ENCODE measurements around the gene PELI2.

The PELI2 gene

GRCh38 chr14:56119201-56119981 lies 1.2 kb downstream of the PELI2 start:
- peak; percentile 13 for DNase-seq (ENCODE audit: low spot score)

DNA sequence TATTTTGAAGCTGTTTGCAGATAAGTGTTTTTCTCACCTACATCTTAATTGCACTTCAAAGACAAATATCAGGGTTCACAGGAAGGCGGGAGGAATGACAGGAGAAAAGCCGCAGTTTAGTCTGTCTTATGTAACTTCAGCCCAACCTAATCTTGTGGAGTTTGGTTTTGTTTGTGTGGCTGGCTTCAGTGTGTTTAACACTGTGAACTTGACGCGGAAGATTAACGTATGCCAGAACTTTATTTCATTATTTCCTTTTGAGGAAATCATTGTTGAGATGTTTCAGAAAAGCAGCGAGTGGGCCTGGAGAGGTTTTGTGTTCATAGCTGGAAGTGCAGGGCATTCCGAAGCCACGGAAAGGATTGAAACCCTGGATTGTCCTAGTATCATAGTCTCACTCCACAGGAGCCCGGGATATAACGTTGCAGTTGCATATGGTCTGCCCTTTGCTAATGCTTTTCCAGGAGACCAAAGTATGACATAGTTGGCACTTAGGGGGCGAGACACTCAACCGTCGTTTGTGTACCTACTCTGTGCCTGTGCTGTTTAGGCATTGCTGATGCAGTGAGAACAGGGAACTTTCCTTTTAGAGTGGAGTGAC lies 2.0 kb downstream of the PELI2 start:
- DNase-seq (ENCODE audit: low spot score) = no peak

DNA sequence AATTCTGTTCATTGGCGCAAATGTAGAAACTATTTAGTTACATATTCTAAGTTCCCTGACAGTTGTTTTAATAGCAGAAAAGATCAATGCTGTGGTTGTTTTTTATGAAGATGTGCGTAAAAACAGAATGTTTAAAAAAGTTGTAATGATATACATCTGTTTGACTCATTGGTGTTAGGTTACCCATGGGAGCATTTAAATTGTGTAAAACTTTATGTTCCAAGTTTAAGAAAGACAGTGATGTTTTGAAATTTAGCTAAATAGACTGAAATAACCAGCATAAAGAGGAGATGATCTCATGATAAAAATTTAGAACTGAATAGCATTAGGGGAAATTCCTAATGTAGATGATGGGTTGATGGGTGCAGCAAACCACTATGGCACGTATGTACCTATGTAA lies 3.6 kb downstream of the PELI2 start:
- DNase-seq (ENCODE audit: low spot score) = no peak

- no peak for DNase-seq (ENCODE audit: low spot score)
These were observed 4.1 kb downstream of the PELI2 start for GRCh38 chr14:56122301-56122700.

DNA sequence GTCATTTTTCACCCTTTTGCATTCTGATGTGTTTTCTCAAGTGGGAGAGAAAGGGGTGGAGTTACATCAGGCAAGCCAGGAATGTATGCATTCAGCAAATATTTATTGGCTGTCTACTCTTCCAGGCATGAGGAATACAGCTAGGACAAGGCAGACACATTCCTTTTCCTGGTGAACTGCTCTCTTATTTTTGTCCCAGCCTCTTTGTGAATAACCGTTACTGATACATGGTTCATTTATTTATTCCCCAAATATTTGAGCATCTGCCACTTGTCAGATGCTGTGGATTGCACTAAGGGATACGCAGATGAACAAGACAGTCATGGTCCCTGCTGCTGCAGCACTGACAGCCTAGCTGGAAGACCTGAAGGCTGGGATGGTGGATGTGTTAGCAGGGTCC lies 6.1 kb downstream of the PELI2 start:
- DNase-seq (ENCODE audit: low spot score) = no peak

- no peak for DNase-seq (ENCODE audit: low spot score)
These were observed 7.8 kb downstream of the PELI2 start for GRCh38 chr14:56125772-56126636.

- DNase-seq (ENCODE audit: low spot score) = no peak
These were observed 8.4 kb downstream of the PELI2 start for GRCh38 chr14:56126637-56126913.

- no peak for DNase-seq (ENCODE audit: low spot score)
These were observed 8.9 kb downstream of the PELI2 start for GRCh38 chr14:56127156-56127555.

DNA sequence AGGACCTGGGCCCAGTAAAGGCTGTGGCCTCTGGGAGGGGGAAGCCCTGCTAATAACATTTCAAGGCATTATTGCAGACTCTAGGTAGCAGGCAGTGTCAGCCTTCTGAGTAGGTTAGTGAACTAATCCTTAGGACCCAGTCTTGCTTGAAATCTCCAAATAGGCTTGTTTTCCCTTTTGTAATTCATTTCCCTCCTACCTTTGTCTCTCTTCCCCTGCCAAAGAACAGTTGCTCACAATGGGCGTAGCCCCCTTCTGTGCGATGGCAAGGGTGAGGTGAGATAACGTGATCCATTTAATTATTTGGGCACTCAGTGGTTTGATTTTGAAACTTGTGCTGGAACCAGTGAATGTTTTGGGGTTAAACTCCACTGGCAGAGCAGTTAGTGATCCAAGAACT lies 10.9 kb downstream of the PELI2 start:
- DNase-seq (ENCODE audit: low spot score) = no peak

DNA sequence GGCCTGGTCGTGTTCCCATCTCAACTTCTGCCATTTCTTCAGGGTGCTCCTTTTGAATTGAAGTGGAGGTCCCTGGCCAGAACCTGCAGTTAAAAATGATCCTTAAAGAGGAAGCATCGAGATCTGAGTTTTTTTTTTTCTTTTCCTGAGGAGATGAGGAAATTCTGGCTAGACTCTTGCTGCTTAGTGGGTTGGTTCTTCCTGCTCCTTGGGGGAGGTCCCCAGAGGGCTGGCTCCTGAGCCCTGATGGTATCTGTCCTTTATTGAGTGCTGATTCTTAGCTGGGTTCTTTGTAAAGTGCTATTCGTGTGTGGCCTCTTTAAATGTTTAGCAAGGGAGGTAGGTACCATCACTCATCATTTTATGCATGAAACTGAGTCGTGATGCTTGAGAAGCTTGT lies 11.7 kb downstream of the PELI2 start:
- DNase-seq (ENCODE audit: low spot score) = no peak

GRCh38 chr14:56131004-56131864 lies 13.0 kb downstream of the PELI2 start:
- no peak for DNase-seq (ENCODE audit: low spot score)

DNA sequence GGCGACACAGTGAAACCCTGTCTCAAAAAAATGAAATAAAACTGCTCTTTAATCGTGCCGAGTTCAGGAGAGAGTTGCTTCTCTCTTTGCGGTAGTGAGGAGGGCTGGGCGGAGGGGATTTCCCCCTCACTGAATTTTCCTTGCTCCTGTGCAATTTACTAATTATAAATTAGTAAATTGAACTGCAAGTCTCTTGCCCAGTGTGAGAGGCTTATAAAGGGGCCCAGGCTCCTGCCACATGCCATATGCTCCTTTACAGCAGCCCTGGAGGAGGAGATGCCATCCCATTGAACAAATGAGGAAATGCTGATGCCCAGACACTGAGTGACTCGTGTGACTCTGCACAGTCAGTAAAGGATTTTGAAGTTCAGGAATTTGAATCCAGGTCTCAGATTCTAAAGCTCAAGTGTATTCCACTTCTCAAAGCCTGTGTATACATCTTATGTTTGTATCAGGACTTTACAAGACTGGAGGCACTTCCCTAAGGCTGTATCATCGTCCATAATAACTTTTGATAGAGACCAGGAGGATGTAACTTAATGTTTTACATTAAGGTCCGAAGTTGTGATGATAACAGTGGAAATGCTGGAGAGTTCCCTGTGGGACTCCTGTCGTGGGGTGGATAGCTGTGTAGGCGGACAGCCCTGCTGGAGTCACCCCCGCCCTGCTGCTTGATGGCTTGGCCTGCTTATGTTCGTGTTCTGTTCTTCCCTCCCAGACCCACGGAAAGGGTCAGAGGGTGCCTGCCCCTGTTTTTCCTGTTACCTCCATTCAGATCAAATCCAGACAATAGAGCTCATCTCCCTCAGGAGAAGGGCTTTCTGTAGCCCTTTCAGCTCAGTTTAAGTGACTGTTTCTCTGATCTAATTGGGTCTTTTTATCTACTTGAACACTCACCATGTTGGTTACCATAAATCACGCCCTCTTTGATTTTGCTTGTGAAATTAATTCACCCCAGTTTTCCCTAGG lies 13.9 kb downstream of the PELI2 start:
- DNase-seq (ENCODE audit: low spot score) = no peak

GRCh38 chr14:56133547-56133946 lies 15.3 kb downstream of the PELI2 start:
- DNase-seq (ENCODE audit: low spot score) = no peak

DNA sequence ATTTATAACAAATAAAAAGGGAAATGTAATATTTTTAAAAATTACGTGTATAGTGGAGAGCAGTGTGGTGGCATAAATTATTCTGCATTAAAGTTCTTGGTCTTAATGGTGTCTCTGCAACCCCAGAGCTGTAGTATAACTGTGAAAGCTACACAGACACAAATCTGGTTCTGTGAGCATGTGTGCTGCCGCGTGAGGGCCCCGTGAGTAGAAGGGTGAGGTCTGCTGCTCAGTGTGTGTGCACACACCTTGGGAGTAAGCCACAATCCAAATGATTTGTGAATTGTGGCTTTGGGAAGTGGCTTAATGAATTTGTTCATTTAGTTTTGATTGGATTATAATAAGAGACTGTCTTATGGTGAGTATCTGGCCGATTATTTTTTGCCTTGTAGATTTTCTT lies 16.8 kb downstream of the PELI2 start:
- no peak for DNase-seq (ENCODE audit: low spot score)

- DNase-seq (ENCODE audit: low spot score) = no peak
These were observed 17.5 kb downstream of the PELI2 start for GRCh38 chr14:56135668-56136067.

DNA sequence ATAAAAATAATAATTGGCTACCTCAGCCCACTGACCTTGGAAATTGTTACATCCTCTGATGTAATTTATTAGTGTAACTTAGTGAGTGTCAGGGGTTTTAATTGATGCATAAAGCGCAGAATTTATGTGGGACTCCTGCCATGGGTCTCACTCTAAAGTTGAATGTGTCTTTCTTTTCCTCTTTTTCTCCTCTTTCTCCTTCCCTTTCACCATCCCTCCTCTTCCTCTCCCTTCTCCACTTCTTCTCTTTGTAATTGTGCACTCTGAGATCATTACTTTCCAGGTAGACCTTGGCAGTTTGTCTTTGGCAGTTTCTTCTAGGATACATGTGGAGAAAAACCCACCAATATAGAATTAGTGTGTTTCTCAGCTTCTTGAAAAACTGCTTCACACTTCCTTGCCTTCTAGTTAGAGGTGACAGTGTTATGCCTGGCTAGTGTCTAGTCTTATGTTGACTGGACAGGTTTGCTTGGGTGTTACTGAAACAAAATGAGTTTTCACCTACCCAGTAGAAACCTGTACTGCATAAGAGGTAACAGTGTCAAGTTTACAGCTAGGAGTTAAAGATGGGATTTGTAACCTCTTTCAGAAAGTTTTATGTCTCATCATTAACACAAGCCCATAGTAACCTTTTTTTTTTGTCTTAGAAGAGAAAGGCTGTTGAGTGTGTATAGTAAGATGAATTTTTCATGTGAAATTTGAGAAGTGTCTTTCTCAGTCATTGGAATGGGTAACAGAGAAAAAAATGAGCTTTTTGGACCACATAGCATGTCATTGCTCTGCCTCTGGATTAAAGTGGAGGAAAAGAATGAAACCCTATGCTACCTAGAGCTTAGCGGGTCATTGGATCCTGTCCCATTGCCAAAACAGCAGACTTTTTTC lies 18.6 kb downstream of the PELI2 start:
- DNase-seq (ENCODE audit: low spot score) = no peak

GRCh38 chr14:56137453-56137807 lies 19.2 kb downstream of the PELI2 start:
- no peak for DNase-seq (ENCODE audit: low spot score)

- no peak for DNase-seq (ENCODE audit: low spot score)
These were observed 19.6 kb downstream of the PELI2 start for GRCh38 chr14:56137849-56138248.

GRCh38 chr14:56138928-56139327 lies 20.7 kb downstream of the PELI2 start:
- DNase-seq (ENCODE audit: low spot score) = no peak

DNA sequence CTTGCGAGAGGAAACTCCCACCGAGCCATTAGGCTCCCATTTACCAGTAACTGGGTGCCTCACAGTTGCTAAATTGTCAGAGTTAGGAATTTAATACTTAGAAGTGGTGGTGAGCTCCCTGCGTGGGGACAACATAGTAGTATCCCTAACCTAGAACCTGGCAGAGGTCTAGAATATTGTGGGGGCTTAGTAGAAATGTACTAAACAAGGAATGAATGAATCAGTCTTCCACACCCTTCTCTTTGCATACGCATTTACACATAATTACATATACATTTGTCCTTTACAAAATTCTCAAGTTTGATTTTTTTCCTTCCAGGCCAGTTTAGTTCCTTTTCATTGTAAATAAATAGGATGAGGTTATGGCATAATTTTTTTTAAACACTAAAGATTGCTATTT lies 24.1 kb downstream of the PELI2 start:
- DNase-seq (ENCODE audit: low spot score) = no peak

Data from activated CD4-positive, alpha-beta T cell treated with anti-CD3 and anti-CD28 coated beads, Interleukin-2, Interleukin-4, amounts not matched to agents 100 ng/mL and 50 ng/mL, durations not matched to agents 16 hours and 8 hours (primary cell).